H9 (cell line): ENCODE measurements around the gene OTUB2. TPM values are rescaled to one million over a fixed set of nuclear protein-coding genes. Genes with fewer than 3 reads are reported as not detected.

ENCODE experiments used
- DNase-seq: peaks from one replicate; pipeline ENCODE4 v3.0.0-alpha.2; 2017
- H2AFZ ChIP-seq: one replicate; pipeline ENCODE4 v1.6.1; 2013; ENCODE audit warnings: mild to moderate bottlenecking, low read length, control low read depth, moderate library complexity
- H2AK5ac ChIP-seq: 2 replicates; pipeline ENCODE4 v1.6.1; 2013; ENCODE audit warnings: low read length, control low read depth, mixed read lengths; ENCODE audit not compliant: insufficient read length
- H2BK120ac ChIP-seq: one replicate; pipeline ENCODE4 v1.6.1; 2013; ENCODE audit warnings: low read depth, mild to moderate bottlenecking, low read length, control low read depth, inconsistent platforms; ENCODE audit not compliant: poor library complexity, severe bottlenecking
- H2BK12ac ChIP-seq: 2 replicates; pipeline ENCODE4 v1.6.1; 2013; ENCODE audit warnings: low read length, control low read depth, mixed read lengths, low read depth; ENCODE audit not compliant: insufficient read length
- H2BK15ac ChIP-seq: 2 replicates; pipeline ENCODE4 v1.6.1; 2013; ENCODE audit warnings: low read depth, low read length, control low read depth
- H2BK20ac ChIP-seq: one replicate; pipeline ENCODE4 v1.6.1; 2013; ENCODE audit warnings: low read depth, mild to moderate bottlenecking, low read length, control low read depth, inconsistent platforms; ENCODE audit not compliant: poor library complexity, severe bottlenecking
- H2BK5ac ChIP-seq: 2 replicates; pipeline ENCODE4 v1.6.1; 2013; ENCODE audit warnings: low read length, control low read depth, mixed read lengths; ENCODE audit not compliant: insufficient read length
- H3K14ac ChIP-seq: 2 replicates; pipeline ENCODE4 v1.6.1; 2013; ENCODE audit warnings: low read length, control low read depth; ENCODE audit not compliant: insufficient read depth
- H3K18ac ChIP-seq: 2 replicates; pipeline ENCODE4 v1.6.1; 2013; ENCODE audit warnings: low read depth, mild to moderate bottlenecking, mixed read lengths, low read length, control low read depth; ENCODE audit not compliant: insufficient read length
- H3K23ac ChIP-seq: 2 replicates; pipeline ENCODE4 v1.6.1; 2013; ENCODE audit warnings: low read length, control low read depth, mixed read lengths, low read depth; ENCODE audit not compliant: insufficient read length
- H3K23me2 ChIP-seq: 2 replicates; pipeline ENCODE4 v1.6.1; 2013; ENCODE audit warnings: low read depth, mild to moderate bottlenecking, mixed read lengths, low read length, control low read depth; ENCODE audit not compliant: insufficient read length, poor library complexity, severe bottlenecking
- H3K27ac ChIP-seq: 2 replicates; pipeline ENCODE4 v1.5.1; 2013; ENCODE audit warnings: low read length, control low read depth, mixed read lengths, low read depth; ENCODE audit not compliant: insufficient read length
- H3K27me3 ChIP-seq: 2 replicates; pipeline ENCODE4 v1.6.1; 2013; ENCODE audit warnings: low read length, control low read depth, inconsistent platforms; ENCODE audit not compliant: insufficient read depth
- H3K4ac ChIP-seq: 2 replicates; pipeline ENCODE4 v1.6.1; 2013; ENCODE audit warnings: low read depth, mild to moderate bottlenecking, control low read depth, inconsistent platforms, low read length, moderate library complexity
- H3K4me1 ChIP-seq: 2 replicates; pipeline ENCODE4 v1.6.1; 2013; ENCODE audit warnings: low read length, control low read depth, inconsistent platforms; ENCODE audit not compliant: insufficient read depth
- H3K4me2 ChIP-seq: 2 replicates; pipeline ENCODE4 v1.6.1; 2013; ENCODE audit warnings: low read length, control low read depth, mixed read lengths; ENCODE audit not compliant: insufficient read length, insufficient read depth
- H3K56ac ChIP-seq: 2 replicates; pipeline ENCODE4 v1.6.1; 2013; ENCODE audit warnings: low read depth, mild to moderate bottlenecking, mixed read lengths, low read length, control low read depth; ENCODE audit not compliant: insufficient read length
- H3K79me1 ChIP-seq: 2 replicates; pipeline ENCODE4 v1.6.1; 2013; ENCODE audit warnings: low read depth, mild to moderate bottlenecking, moderate library complexity, low read length, control low read depth, inconsistent platforms; ENCODE audit not compliant: insufficient read depth, poor library complexity, severe bottlenecking
- H3K79me2 ChIP-seq: 2 replicates; pipeline ENCODE4 v1.6.1; 2013; ENCODE audit warnings: low read length, control low read depth, inconsistent platforms; ENCODE audit not compliant: insufficient read depth
- H3K9ac ChIP-seq: 2 replicates; pipeline ENCODE4 v1.6.1; 2013; ENCODE audit warnings: low read length, control low read depth, mixed read lengths; ENCODE audit not compliant: insufficient read length; ENCODE audit errors: extremely low read depth
- H3K9me3 ChIP-seq: one replicate; pipeline ENCODE4 v1.6.1; 2013; ENCODE audit warnings: low read depth, low read length, inconsistent platforms; ENCODE audit not compliant: control insufficient read depth
- H3T11ph ChIP-seq: one replicate; pipeline ENCODE4 v1.6.1; 2013; ENCODE audit warnings: mild to moderate bottlenecking, low read length, control low read depth, inconsistent platforms
- H4K20me1 ChIP-seq: one replicate; pipeline ENCODE4 v1.6.1; 2013; ENCODE audit not compliant: control insufficient read depth, insufficient read length, insufficient read depth
- H4K5ac ChIP-seq: 2 replicates; pipeline ENCODE4 v1.6.1; 2013; ENCODE audit warnings: low read depth, mild to moderate bottlenecking, mixed read lengths, low read length, control low read depth; ENCODE audit not compliant: insufficient read length
- H4K8ac ChIP-seq: replicated peaks from 2 replicates; pipeline ENCODE4 v1.6.1; 2013; ENCODE audit warnings: low read length, control low read depth, mixed read lengths, low read depth; ENCODE audit not compliant: insufficient read length
- H4K91ac ChIP-seq: 2 replicates; pipeline ENCODE4 v1.6.1; 2013; ENCODE audit warnings: low read depth, mild to moderate bottlenecking, moderate library complexity, mixed read lengths, low read length, control low read depth; ENCODE audit not compliant: insufficient read length
- H3K27ac Mint-ChIP-seq, 3 experiments: 2 replicates in 2 of 3; 3 replicates in 1 of 3; pipeline ENCODE4 v1.8.0; 2020 to 2021; ENCODE audit warnings: mixed read lengths in 3 of 3, mild to moderate bottlenecking in 1 of 3, moderate library complexity in 1 of 3
- H3K27me3 Mint-ChIP-seq: 2 replicates; pipeline ENCODE4 v1.8.0; 2021; ENCODE audit warnings: low read depth, mild to moderate bottlenecking, moderate library complexity, mixed read lengths
- H3K36me3 Mint-ChIP-seq, 3 experiments: 2 replicates in 2 of 3; 3 replicates in 1 of 3; pipeline ENCODE4 v1.8.0; 2020 to 2021; ENCODE audit warnings: low read depth in 3 of 3, mixed read lengths in 3 of 3; ENCODE audit not compliant: insufficient read depth in 1 of 3
- H3K4me1 Mint-ChIP-seq, 2 experiments: 2 replicates each; pipeline ENCODE4 v1.8.0; 2020; ENCODE audit warnings: mixed read lengths in 2 of 2
- H3K4me3 Mint-ChIP-seq, 2 experiments: 2 replicates in 1 of 2; 3 replicates in 1 of 2; pipeline ENCODE4 v1.8.0; 2020 to 2021; ENCODE audit warnings: mild to moderate bottlenecking in 2 of 2, mixed read lengths in 2 of 2, moderate library complexity in 1 of 2
- H3K9me3 Mint-ChIP-seq, 2 experiments: 2 replicates in 1 of 2; 3 replicates in 1 of 2; pipeline ENCODE4 v1.8.0; 2020; ENCODE audit warnings: mild to moderate bottlenecking in 2 of 2, mixed read lengths in 2 of 2, moderate library complexity in 1 of 2
- WGBS: extraction: QIAGEN DNeasy Blood & Tissue Kit; methylation state at CpG from one replicate; pipeline ENCODE4 v1.1.7; 2013; ENCODE audit warnings: missing lambda C conversion rate, low lambda C conversion rate, mixed read lengths; ENCODE audit not compliant: insufficient read length; ENCODE audit errors: extremely low coverage; 5-methylcytosine and 5-hydroxymethylcytosine counted together
- total RNA-seq: library from RNA; stranded (reverse); gene quantifications from 2 replicates; pipeline ENCODE4 v1.2.1, GENCODE V29; 2021
- TF ChIP-seq, protein P1 (sequence below): fragments of 200-600 bp; sonication (generic); conservative IDR thresholded peaks from 3 replicates; pipeline ENCODE4 v1.8.0; 2021; ENCODE audit warnings: antibody characterized with exemption, mild to moderate bottlenecking

Gene OTUB2
- total RNA-seq, 1 experiment from 2014 or later: 3.6 TPM

DNA sequence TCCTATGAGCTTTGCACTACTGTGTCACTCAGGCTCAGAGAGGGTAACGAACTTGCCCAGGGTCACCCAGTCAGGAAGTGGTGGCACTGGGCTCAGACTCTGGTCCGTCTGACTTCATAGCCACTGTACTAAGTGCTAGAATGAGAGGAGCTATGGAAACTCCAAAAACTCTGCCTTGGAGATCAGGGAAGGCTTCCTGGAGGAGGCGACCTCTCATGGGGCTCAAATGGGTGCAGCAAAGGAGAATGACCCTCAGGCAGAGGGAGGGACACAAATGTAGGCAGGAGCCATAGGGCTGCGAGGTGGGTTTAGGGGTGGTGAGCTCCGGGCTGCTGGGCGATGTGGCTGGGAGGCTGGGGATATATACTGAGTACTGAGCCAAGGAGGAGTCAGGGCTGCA is 25.9 kb upstream of the OTUB2 start:
- no peak overlapping the region for H3K23ac ChIP-seq
- H3K23me2 ChIP-seq: no peaks in the 10 kb centered on the region
- no peak overlapping the region for H3K4me2 ChIP-seq
- TF ChIP-seq, protein P1, sequence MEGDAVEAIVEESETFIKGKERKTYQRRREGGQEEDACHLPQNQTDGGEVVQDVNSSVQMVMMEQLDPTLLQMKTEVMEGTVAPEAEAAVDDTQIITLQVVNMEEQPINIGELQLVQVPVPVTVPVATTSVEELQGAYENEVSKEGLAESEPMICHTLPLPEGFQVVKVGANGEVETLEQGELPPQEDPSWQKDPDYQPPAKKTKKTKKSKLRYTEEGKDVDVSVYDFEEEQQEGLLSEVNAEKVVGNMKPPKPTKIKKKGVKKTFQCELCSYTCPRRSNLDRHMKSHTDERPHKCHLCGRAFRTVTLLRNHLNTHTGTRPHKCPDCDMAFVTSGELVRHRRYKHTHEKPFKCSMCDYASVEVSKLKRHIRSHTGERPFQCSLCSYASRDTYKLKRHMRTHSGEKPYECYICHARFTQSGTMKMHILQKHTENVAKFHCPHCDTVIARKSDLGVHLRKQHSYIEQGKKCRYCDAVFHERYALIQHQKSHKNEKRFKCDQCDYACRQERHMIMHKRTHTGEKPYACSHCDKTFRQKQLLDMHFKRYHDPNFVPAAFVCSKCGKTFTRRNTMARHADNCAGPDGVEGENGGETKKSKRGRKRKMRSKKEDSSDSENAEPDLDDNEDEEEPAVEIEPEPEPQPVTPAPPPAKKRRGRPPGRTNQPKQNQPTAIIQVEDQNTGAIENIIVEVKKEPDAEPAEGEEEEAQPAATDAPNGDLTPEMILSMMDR: no peak
- no peak overlapping the region for H2BK120ac ChIP-seq
- H4K8ac ChIP-seq: no peak overlapping the region
- Mint-ChIP-seq H3K9me3 (no peaks in the 10 kb centered on the region), H3K27me3 (peaks cover 9% of the 10 kb centered on the region), H3K4me1 (peaks cover 4 to 30% of the 10 kb centered on the region in 2 experiments), H3K27ac (no peak overlapping the region), H3K36me3 (no peaks in the 10 kb centered on the region), H3K4me3 (no peak overlapping the region; a peak in 1 of 5 replicates)
- no CpG with 5 or more reads among the region's 6 CpGs for WGBS
- no peak overlapping the region for H3T11ph ChIP-seq
- H3K9ac ChIP-seq: no peak overlapping the region
- no peaks in the 10 kb centered on the region for H3K79me1 ChIP-seq
- H2AFZ ChIP-seq: no peak overlapping the region
- H3K4ac ChIP-seq: no peak overlapping the region
- H2BK15ac ChIP-seq: no peak overlapping the region
- H3K27ac ChIP-seq: no peak overlapping the region
- no peaks in the 10 kb centered on the region for H3K27me3 ChIP-seq
- no peak for DNase-seq
- H3K14ac ChIP-seq: no peak overlapping the region
- H2AK5ac ChIP-seq: no peak overlapping the region
- H3K18ac ChIP-seq: no peak overlapping the region
- no peak overlapping the region for H4K5ac ChIP-seq
- H3K56ac ChIP-seq: no peak overlapping the region
- H4K20me1 ChIP-seq: no peaks in the 10 kb centered on the region
- no peak overlapping the region for H4K91ac ChIP-seq
- H2BK12ac ChIP-seq: no peak overlapping the region
- H3K4me1 ChIP-seq: no peaks in the 10 kb centered on the region
- H3K9me3 ChIP-seq: no peaks in the 10 kb centered on the region
- H2BK20ac ChIP-seq: no peak overlapping the region
- H2BK5ac ChIP-seq: no peak overlapping the region
- no peaks in the 10 kb centered on the region for H3K79me2 ChIP-seq
